Activated CD8-positive, alpha-beta memory T cell treated with anti-CD3 and anti-CD28 coated beads, Interleukin-2, amount 50 U/mL, for 48 hours (primary cell): Measurements from ENCODE around the gene LRRC55.
"Not testable (repeated sequence)": the region's sequence is repeated elsewhere in the genome, so short reads cannot be mapped to it uniquely, and the experiment has no call there.

Source experiments
- DNase-seq: peaks from one replicate; pipeline ENCODE4 v3.0.0-alpha.2; 2020

Gene LRRC55

DNA sequence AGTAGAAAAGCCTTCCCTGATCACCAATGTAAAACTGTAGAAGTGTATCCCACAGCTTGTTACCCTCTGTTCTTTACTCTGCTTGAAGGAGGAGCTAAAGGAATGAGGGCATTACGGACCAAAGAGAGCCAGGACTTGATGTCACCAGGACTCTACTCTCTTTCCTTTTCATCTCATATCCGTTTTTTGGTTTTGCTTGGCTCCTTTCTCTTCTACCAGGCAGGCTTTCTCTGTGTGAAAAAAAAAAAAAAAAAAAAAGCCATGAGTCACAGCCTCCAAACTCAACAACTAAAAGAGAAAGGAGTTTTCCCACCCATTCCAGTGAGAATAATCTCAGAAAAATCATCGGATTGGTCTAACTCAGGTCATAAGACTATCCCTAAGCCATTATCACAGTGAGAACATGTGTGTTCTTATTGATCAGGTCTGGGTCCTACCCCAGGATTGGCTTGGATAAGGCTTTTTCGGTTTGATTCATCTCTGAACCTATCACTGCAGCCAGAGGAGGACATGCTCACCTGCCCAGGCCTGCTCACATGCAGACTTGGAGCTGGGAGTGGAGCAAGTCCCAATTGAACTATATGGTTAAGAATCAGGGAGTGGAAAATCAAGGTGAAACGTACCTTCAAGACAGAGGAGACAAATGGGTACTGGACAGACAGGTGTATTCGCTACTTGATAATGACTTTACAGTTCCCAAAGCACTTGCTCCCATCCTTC lies 19.4 kb upstream of the LRRC55 start:
- no peak for DNase-seq

DNA sequence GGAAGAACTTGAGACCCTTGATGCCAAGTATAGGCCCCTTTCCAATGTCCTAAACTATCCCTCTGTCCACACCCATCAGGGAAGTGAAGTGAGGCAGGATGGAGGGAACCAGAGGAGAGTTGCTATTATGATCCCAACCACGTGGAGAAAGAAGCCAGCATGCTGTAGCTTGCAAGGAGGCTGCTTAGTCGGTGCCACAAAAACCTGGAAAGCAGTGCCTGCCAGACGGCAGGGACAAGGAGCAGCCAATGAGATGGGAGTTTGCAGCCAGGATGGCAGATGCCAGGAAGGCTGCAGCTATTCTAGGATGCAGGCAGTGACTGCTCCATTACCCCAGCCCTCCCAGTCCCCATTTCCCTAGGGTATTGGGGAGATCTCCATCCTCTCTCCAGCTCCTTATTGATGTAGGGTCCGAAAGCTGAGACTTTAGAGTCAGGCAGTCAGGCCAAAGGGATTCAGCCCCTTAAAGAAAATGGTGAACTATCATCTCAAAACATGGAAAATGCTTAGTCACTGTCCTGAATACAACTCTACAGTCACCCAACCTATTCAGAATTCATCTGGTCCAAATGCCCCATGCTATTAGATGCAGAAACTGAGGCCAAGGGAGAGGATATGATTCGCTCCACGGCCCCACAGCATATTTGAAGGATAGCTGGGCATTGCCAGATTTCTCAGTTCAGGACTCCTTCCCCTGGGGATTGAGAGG lies 18.4 kb upstream of the LRRC55 start:
- DNase-seq: no peak

DNA sequence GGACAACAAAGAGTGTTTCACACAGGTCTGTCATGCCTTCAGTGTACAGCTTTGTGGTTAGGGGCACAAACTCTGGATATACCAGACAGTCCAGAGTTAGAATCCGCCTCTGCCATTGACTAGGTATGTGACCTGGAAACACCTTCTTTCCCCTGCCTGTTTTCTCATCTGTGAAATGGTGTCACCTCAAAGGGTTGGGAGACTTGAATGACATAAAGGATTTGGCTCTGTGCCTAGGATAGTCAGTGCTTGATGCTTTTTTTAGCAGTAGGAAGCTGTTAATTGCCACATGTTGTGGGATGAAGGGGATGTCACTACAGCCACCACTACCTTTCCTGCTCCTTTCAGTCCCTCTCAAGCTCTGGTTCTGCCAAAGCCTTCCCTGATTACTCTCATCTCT lies 17.4 kb upstream of the LRRC55 start:
- no peak for DNase-seq

DNA sequence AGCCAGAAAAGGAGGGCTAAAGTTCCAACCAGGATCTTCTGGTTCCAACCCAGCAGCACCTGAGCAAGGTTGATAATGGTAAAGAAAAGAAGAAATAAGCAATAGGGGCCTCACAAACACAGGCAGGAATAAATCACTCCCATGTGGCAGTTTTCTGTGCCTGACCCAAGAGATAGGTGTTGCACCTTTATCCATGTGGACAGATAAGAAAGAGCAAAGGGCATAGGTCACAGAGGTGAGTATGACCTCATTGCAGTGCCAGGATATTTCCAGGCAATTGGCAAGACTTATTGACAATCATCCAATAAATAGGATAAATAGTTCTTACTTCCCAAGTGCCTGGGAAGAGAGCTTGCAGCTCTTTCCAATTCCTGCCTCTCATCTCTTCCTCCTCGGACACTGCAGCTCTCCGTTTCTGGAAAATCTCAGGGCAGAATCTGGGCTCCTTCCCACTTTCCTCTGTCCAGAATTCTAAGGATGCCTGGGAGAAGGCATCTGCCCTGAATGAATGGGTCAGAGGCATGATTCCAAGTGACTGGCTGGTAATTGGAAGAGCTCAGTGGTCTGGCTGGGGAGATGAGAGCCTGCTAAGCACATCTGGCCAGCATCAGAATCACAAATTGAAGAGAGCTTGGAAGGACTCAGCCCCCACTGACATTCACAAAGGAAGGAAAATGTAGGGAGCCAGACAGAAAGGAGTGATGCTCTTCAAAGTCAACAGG lies 14.5 kb upstream of the LRRC55 start:
- no peak for DNase-seq

DNA sequence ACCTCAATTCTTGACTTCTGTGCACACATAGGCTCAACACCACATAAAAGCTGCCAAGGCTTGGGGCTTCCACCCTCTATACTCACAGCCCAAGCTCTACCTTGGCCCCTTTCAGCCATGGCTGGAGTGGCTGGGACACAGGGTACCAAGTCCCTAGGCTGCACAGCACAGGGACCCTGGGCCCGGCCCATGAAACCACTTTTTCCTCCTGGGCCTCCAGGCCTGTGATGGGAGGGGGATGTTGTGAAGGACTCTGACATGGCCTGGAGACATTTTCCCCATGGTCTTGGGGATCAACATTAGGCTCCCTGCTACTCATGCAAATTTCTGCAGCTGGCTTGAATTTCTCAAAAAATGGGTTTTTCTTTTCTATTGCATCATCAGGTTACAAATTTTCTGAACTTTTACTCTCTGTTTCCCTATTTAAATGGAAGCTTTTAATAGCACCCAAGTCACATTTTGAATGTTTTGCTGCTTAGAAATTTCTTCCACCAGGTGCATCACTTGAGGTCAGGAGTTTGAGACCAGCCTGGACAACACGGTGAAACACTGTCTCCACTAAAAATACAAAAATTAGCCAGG lies 11.9 kb upstream of the LRRC55 start:
- not testable (repeated sequence) for DNase-seq

DNA sequence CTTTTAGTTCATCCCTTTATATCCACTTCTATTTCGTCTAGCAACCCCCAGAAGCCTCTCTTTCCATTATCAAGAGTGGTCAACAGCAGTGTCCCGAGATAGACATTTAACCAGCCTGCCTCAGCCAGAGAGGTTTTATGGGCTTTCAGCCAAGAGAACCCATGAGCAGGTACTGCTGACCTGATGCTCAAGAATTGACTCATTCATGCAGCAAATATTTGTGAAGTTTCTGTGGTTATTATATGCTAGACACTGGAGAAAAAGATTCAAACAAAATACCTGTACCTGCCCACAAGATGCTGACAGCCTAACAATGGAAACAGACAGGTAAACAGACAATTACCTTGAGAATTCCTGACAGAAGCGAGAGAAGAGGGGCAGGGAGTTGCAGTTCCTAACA lies 9.7 kb upstream of the LRRC55 start:
- DNase-seq: no peak

DNA sequence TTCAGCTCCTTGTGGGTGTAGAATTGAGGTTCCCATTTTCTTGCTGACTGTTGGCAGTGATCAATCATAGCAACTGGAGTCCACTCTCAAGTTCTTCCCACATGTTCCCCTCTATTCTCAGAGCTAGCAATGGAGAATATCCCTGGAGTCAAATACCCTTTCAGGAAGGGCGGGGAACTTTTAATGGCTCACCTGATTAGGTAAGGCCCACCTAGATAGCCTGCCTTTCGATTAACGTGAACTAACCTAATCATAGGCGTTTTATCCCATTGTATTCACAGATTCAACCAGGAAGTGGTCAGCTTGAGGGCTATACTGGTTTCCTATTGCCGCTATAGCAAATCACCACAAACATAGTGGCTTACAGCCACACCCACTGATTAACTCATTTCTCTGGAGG lies 7.1 kb upstream of the LRRC55 start:
- no peak for DNase-seq

DNA sequence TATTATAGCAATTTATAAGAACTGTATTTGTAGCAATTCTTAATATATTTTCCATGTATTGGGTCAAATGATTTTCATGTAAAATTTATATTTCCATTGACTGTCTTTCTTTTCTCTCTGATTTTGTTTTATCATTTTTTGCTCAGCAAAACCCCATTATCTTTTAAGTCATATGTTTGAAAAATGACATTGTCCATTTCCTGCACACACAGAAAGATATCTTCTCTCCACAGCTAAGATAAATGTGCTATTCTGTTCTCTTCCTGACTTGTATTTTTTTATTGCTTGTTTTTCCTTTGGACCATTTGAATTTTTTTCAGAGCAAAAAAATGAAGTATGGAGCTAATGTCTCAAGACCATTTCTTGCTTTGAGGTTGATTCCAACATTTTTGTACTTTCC lies 6.3 kb upstream of the LRRC55 start:
- no peak for DNase-seq

DNA sequence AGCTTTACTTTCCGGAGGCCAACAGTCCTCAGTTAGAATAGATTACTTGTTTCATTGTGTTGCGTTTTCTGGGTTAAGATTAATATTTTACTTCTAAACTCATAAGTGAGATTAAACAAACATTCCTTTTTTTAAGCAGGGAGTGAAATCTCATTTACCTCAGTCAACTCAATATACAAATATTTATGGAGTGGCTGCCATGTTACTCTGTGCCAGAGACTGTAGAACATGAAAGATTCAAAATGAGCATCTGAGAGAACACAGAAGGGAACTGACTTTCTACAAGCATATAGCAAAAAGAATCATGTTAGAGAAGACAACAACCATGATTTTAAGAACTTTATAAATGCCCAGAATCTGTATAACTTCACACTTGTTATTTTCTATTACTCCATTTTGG lies 3.4 kb upstream of the LRRC55 start:
- DNase-seq: no peak

DNA sequence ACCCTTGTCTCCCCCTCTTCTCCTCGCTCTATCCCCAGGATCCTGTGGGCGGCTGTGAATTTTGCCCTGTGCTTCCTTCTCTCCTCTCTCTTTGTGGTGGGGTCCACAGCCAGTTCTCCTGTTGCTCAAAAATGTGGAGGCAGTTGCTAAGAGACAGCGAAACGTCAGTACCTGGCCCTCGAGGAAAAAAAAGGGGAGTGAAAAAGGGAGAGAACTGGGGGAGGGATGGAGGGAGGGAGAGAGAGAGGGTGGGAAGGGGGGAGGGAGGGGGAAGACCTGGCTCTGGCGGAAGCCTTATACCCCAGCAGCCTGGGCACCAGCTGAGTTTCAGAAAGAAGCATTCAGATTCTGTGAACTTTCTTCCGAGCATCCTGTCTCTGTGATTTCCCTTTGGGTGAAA lies 2.1 kb upstream of the LRRC55 start:
- no peak for DNase-seq

DNA sequence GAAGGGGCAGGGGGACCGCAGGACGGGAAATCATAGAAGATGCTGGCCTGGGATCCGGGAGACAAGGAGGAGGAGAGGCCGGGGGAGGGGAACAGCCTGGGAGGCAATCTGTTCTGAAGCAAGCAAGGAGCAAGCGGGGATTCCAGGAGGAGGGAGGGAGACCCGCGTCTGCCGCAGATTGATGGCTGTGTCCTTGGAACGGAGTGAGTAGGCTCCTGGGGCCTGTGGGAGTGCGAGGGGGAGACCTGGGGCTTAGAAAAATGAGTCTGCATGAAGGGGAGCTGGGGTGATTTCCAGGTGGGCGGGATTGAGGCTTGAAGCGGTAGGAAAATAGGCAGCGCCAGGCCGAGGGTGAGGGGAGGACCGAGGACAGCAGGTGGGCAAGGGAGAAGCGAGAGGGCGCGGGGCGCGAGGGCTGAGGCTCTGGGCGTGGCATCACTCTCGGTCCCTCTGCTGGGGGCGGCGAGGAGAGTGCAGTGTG lies 1.6 kb upstream of the LRRC55 start:
- DNase-seq: no peak

DNA sequence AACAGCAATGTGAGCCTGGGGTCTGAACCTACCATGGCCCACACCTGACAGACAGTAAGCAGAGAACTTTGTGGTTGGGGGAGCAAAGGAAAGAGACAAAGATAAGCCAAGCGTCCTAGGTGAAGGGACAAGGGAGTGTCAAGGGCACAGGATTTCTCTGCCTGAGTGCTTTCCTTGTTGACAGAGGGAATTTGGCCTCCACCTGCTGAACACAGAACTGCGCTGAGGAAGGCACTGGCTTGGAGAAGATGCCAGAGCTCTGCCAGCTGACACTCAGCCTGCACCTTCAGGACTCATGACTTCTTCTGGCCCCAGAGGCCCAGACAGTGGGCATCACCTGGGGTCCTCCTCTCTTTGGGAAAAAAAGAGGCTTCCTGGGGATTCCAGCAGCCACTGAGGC lies 789 bp upstream of the LRRC55 start:
- no peak for DNase-seq

DNA sequence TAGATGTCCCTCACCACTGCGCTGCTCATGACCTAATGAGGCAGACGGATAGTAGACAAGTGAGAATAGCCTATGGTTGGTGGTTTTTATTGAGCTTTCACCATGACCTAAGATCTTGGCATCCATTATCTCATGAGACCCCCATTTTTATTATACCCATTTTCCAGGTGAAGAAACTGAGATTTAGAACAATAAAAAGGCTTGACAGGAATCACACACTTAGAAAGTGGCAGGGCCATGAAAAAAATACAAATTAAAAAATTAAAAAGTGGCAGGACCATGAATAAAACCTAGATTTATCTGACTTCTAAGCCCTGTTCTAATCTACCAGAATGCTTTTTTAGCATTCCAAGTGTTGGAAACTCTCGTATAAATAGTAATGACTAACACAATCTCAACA lies 1.1 kb downstream of the LRRC55 start:
- no peak for DNase-seq

DNA sequence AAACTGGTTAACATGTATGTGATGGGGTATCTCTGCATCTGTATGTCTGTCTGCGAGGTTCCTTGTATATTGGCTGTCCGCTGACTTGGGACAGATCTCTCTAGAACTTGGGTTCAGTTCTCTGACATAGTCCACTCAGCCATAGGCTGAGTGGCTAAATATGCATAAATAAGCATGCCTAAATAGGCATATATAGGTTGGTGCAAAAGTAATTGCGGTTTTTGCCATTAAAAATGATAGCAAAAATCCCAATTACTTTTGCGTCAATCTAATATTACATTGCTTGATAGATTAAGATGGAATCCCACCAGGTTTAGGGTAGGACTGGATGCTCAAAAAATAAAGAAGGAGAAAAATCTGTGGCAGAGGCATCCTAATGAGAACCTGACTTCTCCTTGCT lies 8.8 kb downstream of the LRRC55 start:
- DNase-seq: no peak

DNA sequence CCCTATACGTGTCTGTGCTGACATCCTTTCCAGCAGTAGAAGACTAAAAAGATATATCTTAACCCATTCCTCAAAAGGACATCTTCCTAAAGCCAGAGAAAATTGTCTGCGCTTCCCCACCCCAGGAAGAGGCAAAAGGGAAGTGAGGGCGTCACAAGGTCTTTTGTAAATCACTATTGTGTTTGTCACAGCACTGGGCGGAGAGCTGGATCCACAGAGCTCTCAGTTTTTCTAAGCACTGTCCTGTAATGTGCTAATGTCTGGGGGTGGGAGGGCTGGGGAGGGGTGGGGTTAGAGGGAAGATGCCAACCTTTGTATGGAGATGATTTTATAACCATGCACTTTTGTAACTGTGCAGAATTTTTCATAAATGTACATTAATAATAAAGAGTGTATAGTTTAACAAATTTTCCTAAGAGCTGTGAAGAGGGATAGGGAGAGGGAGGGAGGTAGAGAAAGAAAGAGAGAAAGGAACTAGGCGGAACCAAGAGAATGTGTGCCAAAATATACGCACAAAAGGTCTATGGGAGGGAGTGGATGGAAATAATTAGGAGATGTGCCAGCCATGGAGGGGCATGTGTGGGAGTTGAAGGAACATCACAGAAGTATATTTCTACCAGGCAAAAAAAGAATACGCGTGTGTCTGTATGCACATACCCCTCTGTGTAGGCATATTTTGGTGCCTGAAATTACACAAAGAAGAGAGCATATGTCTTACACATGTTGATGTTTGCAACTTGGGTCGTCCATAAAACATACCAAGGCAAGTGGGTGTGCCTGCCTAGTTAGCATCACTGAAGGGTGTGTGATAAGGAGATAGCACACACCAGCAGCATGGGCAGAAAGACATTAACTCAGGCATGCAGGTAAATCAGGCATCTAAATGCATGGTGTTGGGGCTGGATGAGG lies 9.8 kb downstream of the LRRC55 start:
- DNase-seq: no peak

DNA sequence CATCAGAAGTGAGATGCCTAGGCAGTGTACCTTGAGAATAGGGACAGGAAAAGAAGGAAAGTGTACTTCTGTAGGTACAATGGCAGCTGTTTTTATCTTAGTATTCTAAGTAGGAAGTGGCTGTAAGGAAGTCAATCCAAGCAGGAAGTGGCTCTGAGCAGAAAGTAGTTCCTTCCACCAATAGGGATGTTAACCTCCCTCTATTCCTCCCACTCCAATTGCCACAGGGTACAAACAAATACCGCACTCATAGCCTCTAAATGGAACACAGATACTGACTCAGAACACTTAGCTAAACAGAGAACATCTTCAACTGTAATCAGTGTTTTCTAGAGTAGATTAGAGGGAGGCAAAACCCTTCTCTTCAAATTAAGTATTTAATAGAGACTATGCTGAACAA lies 10.6 kb downstream of the LRRC55 start:
- no peak for DNase-seq

DNA sequence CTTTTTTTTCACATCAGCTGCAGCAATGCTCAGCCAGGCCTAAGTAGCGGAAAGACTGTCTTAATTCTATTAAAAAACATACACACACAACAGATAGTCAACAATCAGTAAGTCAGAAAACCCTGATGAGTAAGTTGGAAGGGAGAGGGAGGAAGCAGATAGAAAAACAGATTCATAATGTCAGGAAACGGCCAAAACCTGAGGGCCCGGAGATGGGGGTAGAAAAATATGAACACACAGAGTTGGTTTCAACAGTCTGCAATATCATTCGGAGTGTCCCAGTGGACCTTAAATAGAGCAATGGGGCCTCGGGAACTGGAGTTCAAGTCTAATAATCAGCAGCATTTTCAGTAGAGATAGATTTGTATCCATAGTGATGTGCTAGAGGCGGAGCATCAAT lies 14.8 kb downstream of the LRRC55 start:
- DNase-seq: no peak

DNA sequence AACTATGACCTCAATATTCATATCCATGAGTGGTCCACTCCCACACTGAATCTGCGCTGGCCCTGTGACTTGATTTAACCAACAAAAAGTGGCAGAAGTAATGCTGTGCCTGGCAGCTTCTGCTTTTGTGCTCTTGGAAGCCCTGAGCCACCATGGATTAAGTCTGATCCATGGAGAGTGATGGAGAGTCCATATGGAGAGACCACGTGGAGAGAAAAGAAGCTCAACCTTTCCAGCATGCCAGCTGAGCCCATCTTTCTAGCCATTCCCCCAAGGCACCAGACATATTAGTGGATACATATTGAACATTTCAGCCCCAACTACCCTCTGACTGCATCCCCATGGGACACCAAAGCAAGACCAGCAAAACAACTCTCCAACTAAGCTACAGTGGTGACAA lies 16.0 kb downstream of the LRRC55 start:
- no peak for DNase-seq

DNA sequence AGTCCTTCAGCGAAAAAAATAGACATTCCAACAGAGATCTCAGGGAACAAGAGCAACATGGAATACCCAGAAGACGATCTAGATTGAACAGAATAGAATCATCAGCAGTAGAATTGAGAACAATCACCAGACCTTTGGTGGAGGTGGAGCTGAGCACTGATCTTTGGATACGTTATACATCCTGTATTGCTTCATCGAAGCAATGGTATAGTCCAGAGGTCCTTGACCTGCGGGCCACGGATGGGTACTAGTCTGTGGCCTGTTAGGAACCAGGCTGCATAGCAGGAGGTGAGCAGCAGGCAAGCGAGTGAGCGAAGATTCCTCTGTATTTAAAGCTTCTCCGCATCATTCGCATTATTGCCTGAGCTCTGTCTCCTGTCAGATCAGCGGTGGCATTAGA lies 17.6 kb downstream of the LRRC55 start:
- no peak for DNase-seq

DNA sequence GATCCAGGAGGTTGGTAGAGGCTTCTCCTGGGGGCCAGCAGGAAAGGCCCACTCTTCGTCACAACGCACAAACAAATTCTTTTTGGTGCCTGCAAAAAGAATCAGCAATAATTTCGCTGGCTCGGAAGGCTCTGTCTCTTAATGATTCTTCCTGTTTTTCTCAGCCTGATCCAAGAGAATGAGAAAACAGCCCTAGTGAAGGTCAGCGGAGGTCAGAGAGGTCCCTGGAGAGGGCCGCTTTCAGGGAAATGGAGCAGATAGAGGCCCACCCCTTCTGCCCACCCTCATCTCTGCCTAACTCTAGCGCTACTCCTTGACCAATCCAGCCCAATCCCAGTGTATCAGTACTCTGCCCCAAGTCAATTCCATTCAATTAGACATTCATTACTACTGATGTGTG lies 19.2 kb downstream of the LRRC55 start:
- no peak for DNase-seq

DNA sequence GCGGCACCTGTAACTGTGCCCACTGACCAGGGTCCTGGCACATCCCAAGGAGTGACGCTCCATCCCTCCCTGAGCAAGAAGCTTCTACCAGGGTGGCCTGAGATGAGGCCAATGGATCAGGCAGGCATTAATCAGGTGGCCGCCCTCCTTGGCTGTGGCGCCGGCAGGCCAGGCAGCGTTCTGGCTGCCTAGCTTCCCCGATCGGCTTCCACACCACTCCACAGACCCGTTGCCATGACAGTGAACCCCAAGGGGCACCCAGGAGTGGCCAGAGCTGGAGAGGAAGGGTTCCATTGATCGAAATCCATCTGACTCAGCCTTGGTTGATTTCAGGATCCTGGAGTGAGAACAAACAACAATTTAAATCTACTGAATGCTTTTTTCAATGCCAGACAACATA lies 20.5 kb downstream of the LRRC55 start:
- no peak for DNase-seq

DNA sequence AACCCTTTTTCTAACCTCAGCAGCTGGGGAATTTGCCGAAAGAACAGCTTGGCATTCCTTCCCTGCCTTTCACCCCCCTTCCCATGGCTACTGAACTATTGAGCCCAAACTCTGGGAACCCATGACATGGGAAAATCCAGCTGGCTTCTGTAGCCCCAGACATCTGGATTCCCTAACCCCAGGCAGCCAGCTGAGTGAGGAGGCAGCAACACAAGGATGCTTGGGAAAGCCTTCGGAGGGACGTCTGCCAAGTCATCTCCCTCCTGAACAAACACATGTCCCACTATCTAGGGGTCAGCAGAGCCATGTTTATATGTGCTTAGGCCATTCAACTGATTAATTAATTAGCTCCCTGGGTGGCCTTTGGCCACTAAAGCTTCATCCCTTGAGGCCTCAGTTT lies 21.6 kb downstream of the LRRC55 start:
- DNase-seq: no peak
